ENCODE results near the gene PRICKLE2.

Gene PRICKLE2

DNA sequence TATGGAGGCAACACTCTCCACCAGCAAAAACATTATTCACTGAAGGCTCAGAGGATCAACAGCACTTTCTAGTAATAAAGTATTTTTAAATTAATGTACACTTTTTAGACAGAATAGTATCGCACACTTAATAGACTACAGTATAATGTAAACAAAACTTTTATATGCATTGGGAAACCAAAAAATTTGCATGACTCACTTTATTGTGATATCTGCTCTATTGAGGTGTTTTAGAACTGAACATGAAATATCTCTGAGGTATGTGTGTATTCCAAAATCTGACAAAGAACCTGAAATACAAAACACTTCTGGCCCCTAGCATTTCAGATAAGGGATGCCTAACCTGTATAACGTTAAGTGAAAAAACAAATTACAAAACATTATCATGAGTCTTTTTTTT is 99.7 kb downstream of the PRICKLE2 start:
- no peak for DNase-seq

DNA sequence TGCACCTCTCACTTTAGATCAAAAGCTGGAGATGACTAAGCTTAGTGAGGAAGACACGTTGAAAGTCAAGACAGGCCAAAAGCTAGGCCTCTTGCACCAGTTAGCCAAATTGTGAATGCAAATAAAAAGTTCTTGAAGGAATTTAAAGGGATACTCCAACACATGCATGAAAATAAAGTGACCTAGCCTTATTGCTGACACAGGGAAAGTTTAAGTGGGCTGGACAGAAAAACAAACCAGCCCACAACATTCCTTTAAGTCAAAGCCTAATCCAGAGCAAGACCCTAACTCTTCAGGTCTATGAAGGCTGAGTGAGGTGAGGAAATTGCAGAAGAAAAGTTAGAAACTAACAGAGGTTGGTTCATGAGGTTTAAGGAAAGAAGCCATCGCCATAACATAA is 101.3 kb downstream of the PRICKLE2 start:
- no peak for DNase-seq

DNA sequence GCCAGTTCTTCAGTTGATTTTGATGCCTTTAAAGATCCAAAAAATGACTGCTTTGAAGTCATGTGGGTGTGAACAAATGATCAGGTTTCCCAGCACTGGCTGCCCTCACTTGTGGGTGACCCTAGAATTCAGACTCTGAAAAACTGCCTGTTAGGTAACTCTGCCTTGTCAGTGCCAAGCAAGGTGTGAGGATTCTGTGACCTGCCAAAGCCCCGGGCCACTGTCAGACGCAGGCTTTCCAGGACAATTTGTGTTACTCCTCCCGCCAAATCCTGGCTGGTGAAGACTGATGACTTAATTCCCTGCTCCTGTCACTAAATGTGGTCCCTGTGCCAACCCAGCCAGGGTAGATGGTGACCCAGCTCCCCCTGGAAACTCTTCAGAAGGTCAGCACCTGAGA is 102.8 kb downstream of the PRICKLE2 start:
- peak; percentile 58 for DNase-seq

DNA sequence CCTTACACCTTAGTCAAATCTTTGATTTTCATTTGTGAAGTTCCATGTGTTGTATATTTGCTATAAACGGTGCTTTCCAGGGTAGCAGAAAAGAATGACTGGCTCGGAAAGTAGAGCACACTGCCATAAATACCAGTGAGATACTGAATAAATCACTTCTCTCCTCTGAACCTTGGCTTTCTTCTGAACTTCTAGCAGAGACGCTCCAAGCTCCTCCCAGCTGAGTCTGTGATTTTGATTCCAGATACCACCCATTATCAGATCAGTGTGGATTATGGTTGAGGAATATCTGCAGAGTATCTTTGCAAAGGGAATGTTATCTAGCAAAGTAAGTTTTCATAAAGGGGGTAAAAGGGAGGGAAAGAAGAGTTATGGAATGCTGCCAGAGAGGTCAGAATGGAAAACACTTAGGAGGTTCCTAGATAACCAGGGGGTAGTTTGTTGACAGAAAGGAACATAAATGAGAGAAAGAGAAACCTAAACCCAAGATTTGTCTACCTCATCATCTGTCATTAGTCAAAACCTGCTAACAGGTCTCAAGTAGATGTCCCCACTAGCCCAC is 103.4 kb downstream of the PRICKLE2 start:
- DNase-seq = no peak

DNA sequence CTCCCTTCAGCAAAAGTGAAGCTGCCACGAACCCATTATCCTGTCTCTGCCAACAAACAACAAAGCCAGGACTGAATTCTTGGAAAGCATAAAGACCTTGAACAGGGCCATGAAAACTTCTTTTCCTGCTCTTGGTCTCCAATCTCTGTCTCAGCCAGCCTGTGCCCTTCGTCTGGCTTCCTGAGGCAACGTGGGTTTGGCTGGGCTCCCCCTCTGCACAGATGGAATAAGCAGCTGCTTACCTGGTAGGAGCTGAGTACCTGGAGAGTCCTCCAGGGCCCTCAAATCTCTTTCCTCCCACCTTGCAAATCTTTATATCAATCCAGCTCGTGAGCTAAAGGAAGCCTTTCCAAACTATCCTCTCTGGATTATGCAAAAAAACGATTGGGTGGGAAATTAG is 104.4 kb downstream of the PRICKLE2 start:
- DNase-seq = no peak

DNA sequence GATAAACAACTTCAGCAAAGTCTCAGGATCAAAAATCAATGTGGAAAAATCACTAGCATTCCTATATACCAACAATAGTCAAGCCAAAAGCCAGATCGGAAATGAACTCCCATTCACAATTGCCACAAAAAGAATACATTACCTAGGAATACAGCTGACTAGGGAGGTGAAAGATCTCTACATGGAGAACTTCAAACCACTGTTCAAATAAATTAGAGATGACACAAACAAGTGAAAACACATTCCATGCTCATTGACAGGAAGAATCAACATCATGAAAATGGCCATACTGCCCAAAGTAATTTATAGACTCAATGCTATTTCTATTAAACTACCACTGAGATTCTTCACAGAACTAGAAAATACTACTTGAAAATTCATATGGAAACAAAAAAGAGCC is 107.8 kb downstream of the PRICKLE2 start:
- no peak for DNase-seq

DNA sequence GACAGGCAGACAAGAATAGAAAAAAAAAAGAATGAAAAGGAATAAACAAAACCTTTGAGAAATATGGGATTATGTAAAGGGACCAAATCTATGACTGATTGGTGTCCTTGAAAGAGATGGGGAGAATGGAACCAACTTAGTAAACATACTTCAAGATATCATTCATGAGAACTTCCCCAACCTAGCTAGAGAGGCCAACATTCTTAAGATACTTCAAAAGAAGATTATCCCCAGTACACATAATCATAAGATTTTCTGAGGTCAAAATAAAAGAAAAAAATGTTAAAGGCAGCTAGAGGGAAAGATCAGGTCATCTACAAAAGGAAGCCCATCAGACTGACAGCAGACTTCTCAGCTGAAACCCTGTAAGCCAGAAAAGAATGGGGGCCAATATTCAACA is 110.6 kb downstream of the PRICKLE2 start:
- DNase-seq = no peak

DNA sequence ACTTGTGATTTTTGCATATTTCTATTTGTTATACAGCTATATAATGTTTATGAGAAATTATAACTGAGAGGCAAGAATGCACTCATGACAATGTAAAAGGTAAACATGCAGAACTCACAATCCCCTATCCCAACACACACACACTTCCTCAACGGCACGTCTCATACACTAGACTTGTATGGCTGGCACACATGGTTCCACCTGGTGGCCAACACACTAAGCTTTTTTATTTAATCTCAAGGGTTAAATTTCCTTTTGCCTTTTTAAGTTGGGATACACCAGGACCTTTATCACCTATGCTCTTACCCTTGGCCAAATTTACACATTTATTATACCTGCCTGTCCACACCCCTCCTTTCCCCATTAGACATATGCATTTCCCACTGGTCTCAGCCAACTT is 113.4 kb downstream of the PRICKLE2 start:
- DNase-seq = no peak

DNA sequence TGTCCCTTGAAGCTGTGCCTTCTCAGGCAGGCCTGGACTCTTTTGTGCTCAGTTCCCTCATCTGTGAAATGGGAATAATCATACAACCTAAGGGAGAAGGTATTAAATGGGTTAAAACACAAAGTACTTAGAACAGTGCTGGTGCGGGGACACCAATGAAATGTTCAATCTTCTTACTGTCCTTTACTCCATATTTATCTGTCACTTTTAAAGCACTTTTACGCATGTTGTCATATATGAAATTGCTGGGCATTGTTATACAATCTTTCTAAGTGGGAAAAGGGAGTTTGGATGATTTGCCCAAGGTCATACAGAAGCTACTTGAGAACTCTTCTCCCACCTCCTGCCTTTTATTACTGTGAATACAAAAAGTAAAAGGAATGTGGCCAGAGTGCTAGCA is 114.2 kb downstream of the PRICKLE2 start:
- no peak for DNase-seq

DNA sequence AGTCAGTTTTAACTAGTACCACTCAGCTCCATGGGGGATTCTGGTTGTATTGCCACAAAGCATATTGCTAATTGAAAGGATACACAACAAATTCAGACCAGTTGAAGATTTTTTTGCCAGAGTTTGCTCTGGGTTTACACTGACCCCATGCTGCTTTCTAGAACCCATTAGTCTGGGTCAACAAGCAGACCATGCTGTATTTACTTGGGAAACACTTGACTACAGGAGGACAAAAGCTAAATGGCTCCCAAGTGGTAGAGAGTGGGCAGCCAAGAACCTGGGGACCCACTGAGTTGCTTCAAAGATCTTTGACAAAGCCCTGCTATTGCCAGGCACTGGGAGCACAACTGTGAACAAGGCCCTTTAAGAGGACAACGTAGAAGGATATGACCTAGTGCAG is 115.2 kb downstream of the PRICKLE2 start:
- DNase-seq = no peak

DNA sequence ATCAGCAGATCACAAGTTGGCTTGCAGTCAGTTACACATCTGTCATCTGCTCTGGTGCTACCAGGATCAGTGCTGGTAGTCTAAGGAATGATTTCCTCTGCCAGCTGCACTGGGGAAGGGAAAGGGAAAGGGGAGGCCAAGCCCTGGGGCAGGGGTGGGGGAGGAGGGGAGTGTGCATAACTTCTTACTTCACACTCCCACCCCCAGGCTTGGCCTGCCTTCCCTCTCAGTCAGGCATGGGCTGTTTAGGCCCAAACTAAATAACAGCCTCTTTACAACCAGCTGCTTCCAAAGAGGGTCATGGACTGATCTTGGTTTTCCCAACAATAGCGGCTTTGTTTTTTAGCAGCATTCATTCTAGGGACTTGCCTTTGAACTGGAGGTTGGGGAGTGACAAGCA is 115.8 kb downstream of the PRICKLE2 start:
- DNase-seq = peak; percentile 60

DNA sequence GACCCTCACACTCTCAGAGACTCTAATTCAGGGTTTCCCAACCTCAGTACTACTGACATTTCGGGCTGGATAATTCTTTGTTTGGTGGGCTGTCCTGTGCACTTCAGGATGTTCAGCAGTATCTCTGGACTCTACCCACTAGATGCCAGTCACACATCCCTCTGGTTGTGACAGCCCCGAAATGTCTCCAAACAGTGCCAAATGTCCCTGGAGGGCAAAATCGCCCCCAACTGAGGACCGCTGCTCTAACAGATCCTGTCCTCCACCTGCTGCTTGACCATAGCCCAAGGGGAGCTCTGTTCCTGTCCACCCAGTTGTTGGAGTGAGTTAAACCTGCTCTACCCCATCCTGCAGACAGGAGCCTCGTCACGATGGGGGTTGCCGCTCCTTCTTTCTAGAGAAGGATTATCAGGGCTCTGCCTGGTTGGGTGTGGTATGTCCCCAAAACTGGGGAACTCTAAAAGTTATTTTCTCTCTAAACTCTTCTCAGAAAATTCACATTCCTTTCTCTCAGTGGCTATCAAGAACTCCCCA is 116.4 kb downstream of the PRICKLE2 start:
- no peak for DNase-seq

DNA sequence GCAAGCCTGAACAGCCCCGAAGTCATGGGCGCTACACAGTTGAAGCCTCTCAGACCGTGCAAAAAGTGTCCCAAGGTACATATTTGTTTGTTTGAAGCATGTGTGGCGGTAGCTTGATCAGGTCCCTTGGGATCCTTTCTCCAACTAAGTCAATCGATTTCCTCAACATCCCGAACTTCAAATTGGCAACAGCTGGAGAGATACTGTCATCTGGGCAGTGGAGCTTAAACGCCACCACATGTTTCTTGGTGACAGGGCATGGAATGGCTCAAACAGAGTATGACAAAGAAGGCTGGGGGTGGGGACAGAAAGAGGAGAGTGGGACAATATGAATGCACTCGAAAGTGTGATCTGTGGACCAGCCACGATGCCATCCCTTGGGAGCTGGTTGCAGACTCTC is 117.0 kb downstream of the PRICKLE2 start:
- DNase-seq = no peak

DNA sequence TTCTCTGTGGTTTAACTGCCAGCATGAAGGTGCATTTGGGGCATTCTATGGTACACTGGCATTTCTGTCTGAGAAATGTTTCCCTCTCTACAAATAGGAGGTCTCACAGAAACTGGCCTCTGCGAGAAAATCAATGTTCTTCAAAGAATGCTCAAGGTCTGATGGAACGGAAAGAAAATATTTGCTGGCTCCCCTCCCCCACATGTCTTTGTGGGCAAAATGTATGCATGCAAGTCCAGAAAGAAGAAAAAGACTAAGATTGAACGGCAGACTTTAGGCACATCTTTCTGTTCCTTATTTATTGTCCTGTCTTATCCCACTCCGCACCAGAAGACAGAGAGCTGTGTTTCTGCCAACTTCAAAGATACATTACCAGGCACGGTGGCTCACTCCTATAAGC is 118.1 kb downstream of the PRICKLE2 start:
- no peak for DNase-seq

DNA sequence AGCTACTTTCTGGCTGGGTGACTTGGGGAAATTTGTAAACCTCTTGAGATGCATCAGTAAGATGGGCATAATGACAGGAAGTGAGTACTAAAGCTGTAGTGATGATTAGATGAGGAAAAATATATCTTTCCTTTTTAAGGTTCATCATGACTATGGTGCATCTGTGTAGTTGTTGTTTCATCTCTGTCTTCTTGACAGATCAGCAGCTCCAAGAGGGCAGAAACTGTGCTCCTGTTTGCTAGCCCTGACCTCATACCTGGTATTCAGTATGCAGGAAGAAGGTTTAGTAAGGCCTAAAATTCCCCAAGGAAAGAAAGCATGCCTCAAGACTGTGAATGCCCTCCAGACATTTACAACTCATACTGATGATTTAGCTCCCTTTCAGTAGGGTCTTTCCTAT is 119.5 kb downstream of the PRICKLE2 start:
- DNase-seq = no peak

DNA sequence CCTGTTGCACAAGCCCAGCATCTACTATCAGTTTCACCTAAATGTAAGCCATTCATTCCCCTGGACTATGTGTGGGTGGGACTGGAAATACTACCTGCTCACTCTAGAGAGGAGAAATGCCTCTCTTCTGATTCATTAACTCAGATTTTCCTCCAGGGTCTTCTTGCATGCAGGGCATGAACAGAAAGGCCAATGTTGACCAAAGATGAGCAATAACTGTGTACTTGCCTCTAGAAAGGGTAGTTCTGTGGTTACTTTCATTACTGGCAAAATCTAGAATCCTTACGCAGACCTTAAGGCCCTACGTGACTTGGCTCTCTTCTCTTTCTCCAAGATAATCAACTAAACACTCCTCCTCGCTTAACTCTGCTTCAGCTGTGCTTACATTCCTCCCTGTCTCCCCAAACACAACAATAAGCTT is 120.6 kb downstream of the PRICKLE2 start:
- no peak for DNase-seq

DNA sequence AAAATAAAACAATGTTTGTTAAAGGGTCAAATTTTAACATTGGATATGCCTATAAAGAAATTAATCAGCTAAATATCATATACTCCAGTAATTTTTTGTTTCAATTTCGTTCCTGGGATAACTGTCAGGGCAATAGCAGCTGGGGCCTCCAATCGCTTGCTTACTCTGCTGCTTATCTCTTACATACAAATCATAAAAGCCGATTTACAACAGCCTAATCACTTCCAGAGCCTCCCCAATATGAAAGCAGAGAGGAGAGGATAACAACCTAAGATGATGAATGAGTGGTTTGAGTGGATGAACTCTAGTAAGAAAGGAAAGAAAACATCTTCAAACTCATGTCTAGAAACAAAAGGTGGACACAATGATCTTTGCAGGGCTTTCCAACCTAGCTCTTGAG is 121.3 kb downstream of the PRICKLE2 start:
- no peak for DNase-seq

DNA sequence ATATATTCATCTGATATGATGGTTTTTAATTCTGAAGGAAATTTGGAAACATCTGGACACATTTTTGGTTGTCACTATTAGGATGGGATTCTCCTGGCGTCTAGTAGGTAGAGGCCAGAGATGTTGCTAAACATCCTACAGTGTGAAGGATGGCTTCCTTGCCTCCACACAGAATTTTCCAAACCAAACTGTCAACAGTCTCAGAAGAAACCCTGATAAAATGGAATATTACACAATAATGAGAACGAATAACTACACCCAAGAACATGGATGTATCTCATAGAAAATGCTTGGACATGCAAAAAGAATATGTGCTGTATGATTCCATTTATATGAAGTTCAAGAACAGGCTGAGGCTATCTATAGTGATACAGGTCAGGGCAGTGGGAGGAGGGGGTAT is 122.1 kb downstream of the PRICKLE2 start:
- no peak for DNase-seq

DNA sequence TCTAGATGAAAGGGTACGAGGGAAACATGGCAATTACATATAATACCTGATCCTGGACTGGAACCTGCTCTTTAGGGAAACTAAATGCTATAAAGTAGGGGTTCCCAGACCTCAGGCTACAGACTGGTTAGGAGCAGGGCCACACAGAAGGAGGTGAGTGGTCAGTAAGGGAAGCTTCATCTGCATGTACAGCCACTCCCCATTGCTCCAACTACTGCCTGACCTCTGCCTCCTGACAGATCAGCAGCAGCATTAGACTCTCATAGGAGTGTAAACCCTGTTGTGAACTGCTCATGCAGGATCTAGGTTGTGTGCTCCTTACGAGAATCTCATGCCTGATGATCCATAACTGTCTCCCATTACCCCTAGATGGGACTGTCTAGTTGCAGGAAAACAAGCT is 123.1 kb downstream of the PRICKLE2 start:
- no peak for DNase-seq

DNA sequence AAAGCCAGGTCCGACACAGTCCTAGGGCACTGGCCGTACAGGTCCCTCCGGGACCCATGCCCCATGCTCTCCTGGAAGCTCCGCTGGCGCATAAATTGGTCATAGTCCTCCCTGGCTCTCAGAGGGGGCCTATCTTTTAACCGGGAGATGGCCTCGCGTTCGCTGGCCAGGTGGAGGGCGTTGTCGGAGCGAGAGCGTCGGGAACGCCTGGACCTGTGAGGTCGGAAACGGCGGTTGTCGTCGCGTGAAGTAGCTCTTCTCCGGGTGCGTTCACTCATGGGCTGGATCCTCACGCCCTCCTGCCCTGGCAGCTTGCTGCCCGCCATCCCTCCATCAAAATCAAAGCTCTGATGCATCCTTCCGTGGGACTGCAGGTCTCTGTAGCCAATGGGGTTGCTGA is 126.0 kb downstream of the PRICKLE2 start:
- DNase-seq = no peak

DNA sequence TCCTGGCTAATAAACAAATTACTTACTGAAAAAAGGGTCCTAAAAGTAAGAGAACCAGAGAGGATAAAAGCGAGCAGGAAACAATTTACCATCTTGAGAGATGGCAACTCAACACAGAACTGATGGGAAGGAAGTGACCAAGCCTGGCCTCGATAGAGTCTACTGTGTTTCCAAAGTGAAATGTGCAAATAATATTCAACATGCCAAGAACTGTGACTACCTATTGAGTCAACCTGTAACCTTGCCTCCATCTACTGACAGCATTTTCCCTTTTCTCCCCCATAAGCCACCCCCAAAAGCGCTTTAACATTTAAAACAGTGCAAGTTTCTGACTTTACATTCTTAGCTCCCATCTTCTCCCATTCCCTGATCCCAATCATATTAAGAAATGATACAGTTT is 126.6 kb downstream of the PRICKLE2 start:
- DNase-seq = no peak

DNA sequence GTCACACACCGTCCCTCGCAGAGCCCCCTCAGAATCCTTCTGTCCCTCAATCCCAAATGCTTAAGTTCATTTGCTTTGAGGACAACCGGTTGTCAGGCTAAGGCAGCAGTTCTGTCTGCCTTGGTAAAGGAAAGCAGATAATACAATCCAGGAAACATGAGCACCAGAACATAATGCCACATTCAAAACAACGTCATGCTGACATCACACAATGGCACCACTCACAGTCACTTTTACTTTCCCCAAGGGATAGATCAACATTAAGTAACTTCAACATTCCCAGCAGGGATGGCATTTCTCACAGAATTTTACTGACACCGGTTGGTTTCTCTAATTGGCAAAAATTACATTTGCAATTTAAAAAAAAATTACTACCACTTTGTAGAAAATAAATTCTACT is 127.3 kb downstream of the PRICKLE2 start:
- DNase-seq = no peak

DNA sequence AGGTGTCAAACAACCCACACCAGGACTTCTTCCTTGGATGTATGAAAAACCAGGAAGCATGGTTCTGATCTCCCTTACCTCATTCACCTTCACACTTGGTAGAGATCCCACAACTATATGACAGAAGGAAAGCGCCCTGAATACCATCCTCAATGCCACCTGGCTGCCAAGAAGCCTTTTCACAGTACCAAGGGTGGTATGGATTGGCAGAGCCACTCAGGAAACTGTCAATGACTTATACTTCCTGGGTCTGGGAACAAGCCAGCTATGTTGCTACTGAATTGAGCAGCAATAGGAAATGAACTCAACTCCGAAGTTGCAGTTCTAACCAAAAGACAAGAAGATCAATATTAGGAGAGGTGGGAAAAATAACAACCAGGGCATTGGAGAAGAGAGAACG is 129.5 kb downstream of the PRICKLE2 start:
- no peak for DNase-seq

DNA sequence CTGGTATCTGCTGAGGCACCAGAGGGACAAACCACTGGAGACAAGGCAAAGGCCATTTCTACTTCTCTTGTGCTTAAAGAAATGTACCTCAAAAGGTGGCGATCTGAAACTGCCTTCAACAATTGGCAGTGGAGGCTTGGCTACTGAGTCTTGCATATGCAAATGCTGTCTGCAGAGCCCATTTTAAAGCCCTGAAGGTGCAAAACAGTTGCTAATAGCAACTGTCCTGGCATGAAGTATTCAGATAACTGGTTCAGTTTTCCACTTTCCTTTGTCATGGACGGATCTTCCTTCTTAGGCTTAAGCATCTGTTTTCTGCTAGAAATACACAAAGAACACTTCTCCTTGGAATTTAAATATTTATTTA is 130.6 kb downstream of the PRICKLE2 start:
- no peak for DNase-seq

DNA sequence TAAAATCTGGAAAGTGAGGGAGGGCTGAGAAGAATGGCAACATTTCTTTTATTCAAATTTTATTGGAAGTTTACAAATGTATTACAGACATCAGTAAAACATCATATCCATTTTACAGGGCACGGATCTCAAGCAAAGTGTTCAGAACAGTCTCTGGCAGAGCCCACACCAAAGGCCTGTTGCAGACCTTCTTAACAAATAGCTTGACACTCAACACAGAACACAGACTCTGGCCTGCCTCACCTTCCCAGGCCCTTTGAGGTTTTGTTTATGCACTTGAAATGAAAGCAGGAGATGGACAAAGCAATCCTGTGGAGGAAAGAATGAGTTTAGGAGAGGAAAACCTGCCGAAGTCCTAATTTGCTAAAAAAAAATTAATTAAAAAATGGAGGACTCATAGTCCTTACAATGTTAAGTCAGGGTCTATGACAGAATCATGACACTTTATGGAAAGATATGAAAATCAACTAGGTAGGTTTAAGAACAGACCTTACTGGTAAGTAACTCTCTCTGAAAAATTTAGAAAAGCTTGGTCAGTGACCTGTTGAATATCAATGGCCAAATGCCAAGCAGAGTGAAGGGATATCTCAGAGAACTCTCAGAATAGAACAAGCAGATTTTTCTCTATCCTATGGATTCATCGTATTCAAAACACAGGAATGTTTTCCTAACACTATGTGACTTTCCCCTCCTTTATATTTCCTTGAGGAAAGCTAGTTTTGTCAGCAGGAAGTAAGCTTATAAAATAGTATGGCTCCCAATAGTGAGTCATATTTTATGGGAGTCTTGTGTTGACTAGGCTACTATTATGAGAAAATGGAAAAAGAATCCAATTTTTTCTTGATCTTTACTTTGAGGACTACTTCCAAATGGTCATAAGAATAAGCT is 131.2 kb downstream of the PRICKLE2 start:
- no peak for DNase-seq

All from left hindlimb (tissue), 1 donor.